ENCODE data around the gene AK5.
A peak's percentile ranks its signal among the peaks of the same experiment; 100 is the strongest.

The AK5 gene

GRCh38 chr1:77395051-77395450 lies 113.2 kb downstream of the AK5 start:
- TF ChIP-seq CTCF (IDR thresholded peaks at IDR 0.05; ENCODE audit: low read depth, low read length): no peak
- H3K9me3 ChIP-seq (ENCODE audit: severe bottlenecking): no peaks in the 10 kb centered on the region
- no peak overlapping the region for H3K27ac ChIP-seq
- no peak overlapping the region for H3K4me3 ChIP-seq (ENCODE audit: low read depth, low read length)
- H3K36me3 ChIP-seq: no peaks in the 10 kb centered on the region
- no peaks in the 10 kb centered on the region for H3K27me3 ChIP-seq (ENCODE audit: insufficient read depth, low read depth, severe bottlenecking)
- DNase-seq: no peak

- Histone ChIP-seq H3K36me3 (no peaks in the 10 kb centered on the region), H3K27ac (no peak overlapping the region), H3K4me3 (ENCODE audit: low read depth, low read length) (no peak overlapping the region), H3K27me3 (ENCODE audit: insufficient read depth, low read depth, severe bottlenecking) (no peaks in the 10 kb centered on the region), H3K9me3 (ENCODE audit: severe bottlenecking) (no peaks in the 10 kb centered on the region)
- DNase-seq: no peak
- no peak for TF ChIP-seq CTCF (IDR thresholded peaks at IDR 0.05; ENCODE audit: low read depth, low read length)
Observed at GRCh38 chr1:77398152-77398551, 116.3 kb downstream of the AK5 start.

GRCh38 chr1:77399250-77400086 lies 117.6 kb downstream of the AK5 start:
- no peaks in the 10 kb centered on the region for H3K9me3 ChIP-seq (ENCODE audit: severe bottlenecking)
- H3K36me3 ChIP-seq: no peaks in the 10 kb centered on the region
- no peak overlapping the region for H3K4me3 ChIP-seq (ENCODE audit: low read depth, low read length)
- H3K27ac ChIP-seq: no peak overlapping the region
- no peak for TF ChIP-seq CTCF (IDR thresholded peaks at IDR 0.05; ENCODE audit: low read depth, low read length)
- DNase-seq: no peak
- no peaks in the 10 kb centered on the region for H3K27me3 ChIP-seq (ENCODE audit: insufficient read depth, low read depth, severe bottlenecking)

GRCh38 chr1:77400781-77401180 lies 119.0 kb downstream of the AK5 start:
- Histone ChIP-seq H3K9me3 (ENCODE audit: severe bottlenecking) (no peaks in the 10 kb centered on the region), H3K36me3 (no peaks in the 10 kb centered on the region), H3K4me3 (ENCODE audit: low read depth, low read length) (no peak overlapping the region), H3K27ac (no peak overlapping the region), H3K27me3 (ENCODE audit: insufficient read depth, low read depth, severe bottlenecking) (no peaks in the 10 kb centered on the region)
- DNase-seq: no peak
- TF ChIP-seq CTCF (IDR thresholded peaks at IDR 0.05; ENCODE audit: low read depth, low read length): no peak

- DNase-seq: no peak
- TF ChIP-seq CTCF (IDR thresholded peaks at IDR 0.05; ENCODE audit: low read depth, low read length): no peak
- H3K9me3 ChIP-seq (ENCODE audit: severe bottlenecking): no peaks in the 10 kb centered on the region
- H3K36me3 ChIP-seq: no peaks in the 10 kb centered on the region
- H3K27ac ChIP-seq: no peak overlapping the region
- H3K27me3 ChIP-seq (ENCODE audit: insufficient read depth, low read depth, severe bottlenecking): no peaks in the 10 kb centered on the region
- no peak overlapping the region for H3K4me3 ChIP-seq (ENCODE audit: low read depth, low read length)
Observed at GRCh38 chr1:77401384-77401783, 119.6 kb downstream of the AK5 start.

GRCh38 chr1:77405186-77405585 lies 123.4 kb downstream of the AK5 start:
- Histone ChIP-seq H3K27me3 (ENCODE audit: insufficient read depth, low read depth, severe bottlenecking) (no peaks in the 10 kb centered on the region), H3K4me3 (ENCODE audit: low read depth, low read length) (no peak overlapping the region), H3K36me3 (no peaks in the 10 kb centered on the region), H3K27ac (no peak overlapping the region), H3K9me3 (ENCODE audit: severe bottlenecking) (no peaks in the 10 kb centered on the region)
- no peak for TF ChIP-seq CTCF (IDR thresholded peaks at IDR 0.05; ENCODE audit: low read depth, low read length)
- peak; percentile 11 for DNase-seq
